K562 (cell line): ENCODE results near the gene CRAMP1. TPM values are rescaled to one million over a fixed set of nuclear protein-coding genes. Genes with fewer than 3 reads are reported as not detected.

Source experiments
- BDP1 ChIP-seq: IDR thresholded peaks from 3 replicates; pipeline ENCODE4 v1.6.1; 2011; ENCODE audit not compliant: insufficient read length, insufficient read depth
- CCNT2 ChIP-seq: IDR thresholded peaks from 2 replicates; pipeline ENCODE4 v1.6.1; 2011; ENCODE audit warnings: borderline replicate concordance, low read depth, mild to moderate bottlenecking, moderate library complexity, mixed read lengths, low read length; ENCODE audit not compliant: insufficient read length; ENCODE audit errors: extremely low read depth
- NFIX ChIP-seq: fragments of 250-450 bp; sonication (Bioruptor Pico); IDR thresholded peaks from 2 replicates; pipeline ENCODE4 v1.4.0; 2020; ENCODE audit warnings: low read depth, mild to moderate bottlenecking, moderate library complexity
- SIRT6 ChIP-seq: IDR thresholded peaks from one replicate; pipeline ENCODE4 v1.6.1; 2012; ENCODE audit warnings: low read depth, mild to moderate bottlenecking, control low read depth, inconsistent platforms, low read length, moderate library complexity
- SRSF1 ChIP-seq: fragments of 200-400 bp; formaldehyde crosslinking; IDR thresholded peaks from 2 replicates; pipeline ENCODE4 v1.6.1; 2017; ENCODE audit warnings: mild to moderate bottlenecking, low read depth, low read length, moderate library complexity
- ZNF232 ChIP-seq: sonication (generic); formaldehyde crosslinking; IDR thresholded peaks from 2 replicates; pipeline ENCODE4 v1.8.0; 2022; ENCODE audit warnings: mild to moderate bottlenecking, missing genetic modification reagents
- polyA plus RNA-seq, 8 experiments: library from polyadenylated mRNA; depleted of rRNA in 4 of 8; stranded (reverse) in 5 of 8; unstranded in 3 of 8; fragments of >200 nt; fragmentation: Nextera tagmentation in 2 of 8; fragmentation: Illumina TruSeq in 1 of 8; extraction: Ambion mirVana in 2 of 8; extraction: Trizol in 1 of 8; gene quantifications; 2 replicates each; pipeline versions ENCODE4 v1.2.1 to v1.2.3, GENCODE V29; 2011 to 2014; ENCODE audit warnings: inconsistent platforms in 1 of 8, missing spikeins in 1 of 8
- total RNA-seq, 7 experiments: library from RNA; depleted of rRNA in 6 of 7; stranded (reverse); fragments of >200 nt in 6 of 7; fragmentation: Illumina TruSeq in 2 of 7; extraction: Trizol in 2 of 7; gene quantifications; 2 replicates each; pipeline versions ENCODE4 v1.2.1 to v1.2.3, GENCODE V29; 2011 to 2021; ENCODE audit warnings: low replicate concordance in 1 of 7
- TF ChIP-seq, protein P1 (sequence below): fragments of 250-450 bp; sonication (Bioruptor Pico); IDR thresholded peaks from 2 replicates; pipeline ENCODE4 v1.4.0; 2020; ENCODE audit warnings: mild to moderate bottlenecking
- TF ChIP-seq, protein P2 (sequence below): sonication (generic); formaldehyde crosslinking; IDR thresholded peaks from 2 replicates; pipeline ENCODE4 v1.8.0; 2023; ENCODE audit warnings: mild to moderate bottlenecking, missing genetic modification reagents
- TF ChIP-seq, protein P3 (sequence below): sonication (generic); formaldehyde crosslinking; IDR thresholded peaks from 2 replicates; pipeline ENCODE4 v1.9.0; 2022; ENCODE audit warnings: mild to moderate bottlenecking, missing genetic modification reagents

Gene CRAMP1
- total and polyA plus RNA-seq, 9 of the 15 experiments (the other 6 are each of a cell fraction or from before 2014, with no cell fraction given), result 0.52 to 20.8 (median 7.5) TPM

DNA sequence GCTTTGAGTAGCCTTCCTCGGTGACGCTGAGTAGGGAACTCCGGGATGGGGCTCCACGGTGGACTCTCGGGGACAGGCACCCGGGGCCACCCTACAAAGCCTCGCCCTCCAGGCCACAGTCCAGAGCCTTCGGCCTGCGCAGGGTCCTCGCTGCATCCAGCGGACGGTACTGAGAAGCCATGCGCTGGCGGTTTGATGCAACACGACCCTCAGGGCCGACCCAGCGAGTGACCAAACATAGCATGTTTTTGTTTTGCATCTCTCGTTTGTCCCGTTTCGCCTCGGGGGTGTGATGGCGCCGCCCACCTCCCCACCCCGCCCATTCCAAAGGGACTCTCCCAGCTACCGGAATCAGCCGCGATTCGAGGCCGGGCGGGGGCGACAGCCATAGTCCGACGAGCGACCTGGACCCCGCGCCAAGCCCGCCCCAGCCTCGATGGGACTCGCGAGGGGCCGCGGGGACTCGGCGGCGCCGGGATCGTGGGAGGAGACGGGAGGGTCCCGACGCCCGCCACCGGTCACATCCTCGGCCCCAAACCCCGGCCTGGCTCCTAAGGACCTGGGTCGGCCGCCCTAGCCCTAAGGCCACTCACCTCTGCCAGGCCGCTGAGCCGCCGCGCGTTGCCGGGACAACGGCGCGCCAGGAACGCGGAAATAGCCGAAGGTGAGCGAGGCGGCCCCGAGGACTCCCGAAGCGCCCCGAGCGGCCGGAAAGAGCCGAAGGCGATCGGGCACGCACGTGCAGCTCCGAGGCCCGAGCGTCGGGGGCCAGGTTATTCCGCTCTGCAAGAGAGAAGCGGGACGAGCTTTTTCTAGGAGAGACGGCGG is 1.9 kb upstream of the CRAMP1 start (continued):
- TF ChIP-seq, protein P1, sequence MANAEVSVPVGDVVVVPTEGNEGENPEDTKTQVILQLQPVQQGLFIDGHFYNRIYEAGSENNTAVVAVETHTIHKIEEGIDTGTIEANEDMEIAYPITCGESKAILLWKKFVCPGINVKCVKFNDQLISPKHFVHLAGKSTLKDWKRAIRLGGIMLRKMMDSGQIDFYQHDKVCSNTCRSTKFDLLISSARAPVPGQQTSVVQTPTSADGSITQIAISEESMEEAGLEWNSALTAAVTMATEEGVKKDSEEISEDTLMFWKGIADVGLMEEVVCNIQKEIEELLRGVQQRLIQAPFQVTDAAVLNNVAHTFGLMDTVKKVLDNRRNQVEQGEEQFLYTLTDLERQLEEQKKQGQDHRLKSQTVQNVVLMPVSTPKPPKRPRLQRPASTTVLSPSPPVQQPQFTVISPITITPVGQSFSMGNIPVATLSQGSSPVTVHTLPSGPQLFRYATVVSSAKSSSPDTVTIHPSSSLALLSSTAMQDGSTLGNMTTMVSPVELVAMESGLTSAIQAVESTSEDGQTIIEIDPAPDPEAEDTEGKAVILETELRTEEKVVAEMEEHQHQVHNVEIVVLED (CRISPR knock-in tag), result no peak
- no peak for TF ChIP-seq SIRT6
- TF ChIP-seq, protein P2, sequence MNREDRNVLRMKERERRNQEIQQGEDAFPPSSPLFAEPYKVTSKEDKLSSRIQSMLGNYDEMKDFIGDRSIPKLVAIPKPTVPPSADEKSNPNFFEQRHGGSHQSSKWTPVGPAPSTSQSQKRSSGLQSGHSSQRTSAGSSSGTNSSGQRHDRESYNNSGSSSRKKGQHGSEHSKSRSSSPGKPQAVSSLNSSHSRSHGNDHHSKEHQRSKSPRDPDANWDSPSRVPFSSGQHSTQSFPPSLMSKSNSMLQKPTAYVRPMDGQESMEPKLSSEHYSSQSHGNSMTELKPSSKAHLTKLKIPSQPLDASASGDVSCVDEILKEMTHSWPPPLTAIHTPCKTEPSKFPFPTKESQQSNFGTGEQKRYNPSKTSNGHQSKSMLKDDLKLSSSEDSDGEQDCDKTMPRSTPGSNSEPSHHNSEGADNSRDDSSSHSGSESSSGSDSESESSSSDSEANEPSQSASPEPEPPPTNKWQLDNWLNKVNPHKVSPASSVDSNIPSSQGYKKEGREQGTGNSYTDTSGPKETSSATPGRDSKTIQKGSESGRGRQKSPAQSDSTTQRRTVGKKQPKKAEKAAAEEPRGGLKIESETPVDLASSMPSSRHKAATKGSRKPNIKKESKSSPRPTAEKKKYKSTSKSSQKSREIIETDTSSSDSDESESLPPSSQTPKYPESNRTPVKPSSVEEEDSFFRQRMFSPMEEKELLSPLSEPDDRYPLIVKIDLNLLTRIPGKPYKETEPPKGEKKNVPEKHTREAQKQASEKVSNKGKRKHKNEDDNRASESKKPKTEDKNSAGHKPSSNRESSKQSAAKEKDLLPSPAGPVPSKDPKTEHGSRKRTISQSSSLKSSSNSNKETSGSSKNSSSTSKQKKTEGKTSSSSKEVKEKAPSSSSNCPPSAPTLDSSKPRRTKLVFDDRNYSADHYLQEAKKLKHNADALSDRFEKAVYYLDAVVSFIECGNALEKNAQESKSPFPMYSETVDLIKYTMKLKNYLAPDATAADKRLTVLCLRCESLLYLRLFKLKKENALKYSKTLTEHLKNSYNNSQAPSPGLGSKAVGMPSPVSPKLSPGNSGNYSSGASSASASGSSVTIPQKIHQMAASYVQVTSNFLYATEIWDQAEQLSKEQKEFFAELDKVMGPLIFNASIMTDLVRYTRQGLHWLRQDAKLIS (CRISPR knock-in tag), result peak; percentile 74
- no peak for TF ChIP-seq SRSF1
- peak; percentile 59 for TF ChIP-seq CCNT2
- TF ChIP-seq, protein P3, sequence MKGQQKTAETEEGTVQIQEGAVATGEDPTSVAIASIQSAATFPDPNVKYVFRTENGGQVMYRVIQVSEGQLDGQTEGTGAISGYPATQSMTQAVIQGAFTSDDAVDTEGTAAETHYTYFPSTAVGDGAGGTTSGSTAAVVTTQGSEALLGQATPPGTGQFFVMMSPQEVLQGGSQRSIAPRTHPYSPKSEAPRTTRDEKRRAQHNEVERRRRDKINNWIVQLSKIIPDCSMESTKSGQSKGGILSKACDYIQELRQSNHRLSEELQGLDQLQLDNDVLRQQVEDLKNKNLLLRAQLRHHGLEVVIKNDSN (CRISPR knock-in tag), result peak; percentile 73
- no peak for TF ChIP-seq ZNF232 (CRISPR knock-in tag)
- no peak for TF ChIP-seq NFIX (CRISPR knock-in tag)
- TF ChIP-seq BDP1, result no peak
